OCI-LY1 (cell line): Measurements from ENCODE around the gene PARD3.

Experiments
- H2AFZ ChIP-seq: fragments of 200-600 bp; sonication (generic), shearing (Covaris generic); 2 replicates; pipeline ENCODE4 v1.6.0; 2014; ENCODE audit warnings: antibody characterized with exemption, mild to moderate bottlenecking, low read length
- H3F3A ChIP-seq: fragments of 200-600 bp; sonication (generic), shearing (Covaris generic); 2 replicates; pipeline ENCODE4 v1.6.0; 2014; ENCODE audit warnings: mild to moderate bottlenecking, antibody characterized with exemption, low read length, moderate library complexity; ENCODE audit not compliant: insufficient read depth
- H3K27ac ChIP-seq: fragments of 200-600 bp; sonication (generic); 2 replicates; pipeline ENCODE4 v1.5.1; 2014; ENCODE audit warnings: low read length, mixed run types, mild to moderate bottlenecking, low read depth; ENCODE audit not compliant: poor library complexity, severe bottlenecking
- H3K27me3 ChIP-seq: fragments of 200-600 bp; sonication (generic); 2 replicates; pipeline ENCODE4 v1.6.0; 2014; ENCODE audit warnings: antibody characterized with exemption, mild to moderate bottlenecking, low read length, moderate library complexity; ENCODE audit not compliant: insufficient read depth
- H3K36me3 ChIP-seq: fragments of 200-600 bp; sonication (generic); 2 replicates; pipeline ENCODE4 v1.6.1; 2014; ENCODE audit warnings: mild to moderate bottlenecking, antibody characterized with exemption, low read length, moderate library complexity, mixed read lengths; ENCODE audit not compliant: insufficient read depth
- H3K4me1 ChIP-seq: fragments of 200-600 bp; sonication (generic); 2 replicates; pipeline ENCODE4 v1.5.1; 2014; ENCODE audit warnings: mild to moderate bottlenecking, low read length, moderate library complexity; ENCODE audit not compliant: insufficient read depth, severe bottlenecking
- H3K4me2 ChIP-seq: fragments of 200-600 bp; sonication (generic), shearing (Covaris generic); 2 replicates; pipeline ENCODE4 v1.6.1; 2014; ENCODE audit warnings: low read length
- H3K4me3 ChIP-seq: fragments of 200-600 bp; sonication (generic); 2 replicates; pipeline ENCODE4 v1.5.1; 2014; ENCODE audit warnings: low read length, low read depth, mild to moderate bottlenecking, mixed read lengths; ENCODE audit not compliant: poor library complexity, severe bottlenecking
- H3K79me2 ChIP-seq: fragments of 200-600 bp; shearing (Covaris generic); 2 replicates; pipeline ENCODE4 v1.6.1; 2016; ENCODE audit warnings: mixed run types, low read length, mixed read lengths; ENCODE audit not compliant: insufficient read depth
- H3K9ac ChIP-seq: fragments of 200-600 bp; sonication (generic), shearing (Covaris generic); 2 replicates; pipeline ENCODE4 v1.6.1; 2014; ENCODE audit warnings: mild to moderate bottlenecking, low read length, mixed read lengths
- H3K9me2 ChIP-seq: fragments of 200-600 bp; sonication (generic), shearing (Covaris generic); 2 replicates; pipeline ENCODE4 v1.6.1; 2014; ENCODE audit warnings: low read depth, mild to moderate bottlenecking, low read length, mixed read lengths
- H3K9me3 ChIP-seq: fragments of 200-600 bp; shearing (Covaris generic); 2 replicates; pipeline ENCODE4 v1.6.1; 2014; ENCODE audit warnings: low read length, mixed read lengths
- H4K20me1 ChIP-seq: fragments of 200-600 bp; sonication (generic), shearing (Covaris generic); 2 replicates; pipeline ENCODE4 v1.6.0; 2016; ENCODE audit warnings: mild to moderate bottlenecking, low read length; ENCODE audit not compliant: insufficient read depth
- CTCF ChIP-seq: fragments of 200-600 bp; sonication (generic), shearing (Covaris generic); IDR thresholded peaks from 2 replicates; pipeline ENCODE4 v1.5.1; 2017; ENCODE audit warnings: mild to moderate bottlenecking, antibody characterized with exemption, low read length, moderate library complexity, mixed read lengths
- EZH2 ChIP-seq: fragments of 200-600 bp; sonication (generic), shearing (Covaris generic); IDR thresholded peaks from 2 replicates; pipeline ENCODE4 v1.8.0; 2017; ENCODE audit warnings: borderline replicate concordance, mixed run types, mild to moderate bottlenecking, antibody characterized with exemption, low read length, moderate library complexity, mixed read lengths

The PARD3 gene

GRCh38 chr10:34464000-34464399 is 351.1 kb downstream of the PARD3 start:
- Histone ChIP-seq H3K9me3 (no peaks in the 10 kb centered on the region), H4K20me1 (no peaks in the 10 kb centered on the region), H3K4me1 (no peaks in the 10 kb centered on the region), H3K79me2 (no peaks in the 10 kb centered on the region), H3K9me2 (no peaks in the 10 kb centered on the region), H3K9ac (no peak overlapping the region), H3F3A (no peaks in the 10 kb centered on the region; the same call in 1 of the 2 replicates), H3K27me3 (no peaks in the 10 kb centered on the region), H3K27ac (no peak overlapping the region), H3K4me3 (no peak overlapping the region), H3K4me2 (no peak overlapping the region), H3K36me3 (no peaks in the 10 kb centered on the region), H2AFZ (no peak overlapping the region)
- TF ChIP-seq CTCF: no peak
- TF ChIP-seq EZH2: no peak

DNA sequence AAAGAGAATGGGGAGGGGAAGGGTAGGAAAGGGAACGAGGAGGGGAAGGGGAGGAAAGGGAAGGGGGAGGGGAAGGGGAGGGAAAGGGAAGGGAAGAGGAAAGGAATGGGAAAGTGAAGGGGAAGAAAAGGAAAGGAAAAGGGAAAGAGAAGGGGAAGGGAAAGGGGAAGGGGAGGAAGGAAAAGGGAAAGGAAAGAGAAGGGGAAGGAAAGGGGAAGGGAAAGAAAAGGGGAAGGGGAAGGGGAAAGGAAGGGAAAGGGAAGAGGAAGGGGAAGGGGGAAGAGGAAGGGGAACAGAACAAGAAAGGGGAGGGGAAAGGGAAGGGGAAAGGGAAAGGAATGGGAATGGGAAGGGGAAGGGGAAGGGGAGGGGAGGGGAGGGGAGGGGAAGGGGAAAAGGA is 352.1 kb downstream of the PARD3 start:
- H3K79me2 ChIP-seq: no peaks in the 10 kb centered on the region
- no peaks in the 10 kb centered on the region for H4K20me1 ChIP-seq
- no peak overlapping the region for H3K4me3 ChIP-seq
- no peaks in the 10 kb centered on the region; the same call in 1 of the 2 replicates for H3F3A ChIP-seq
- H3K9me3 ChIP-seq: no peaks in the 10 kb centered on the region
- H3K27me3 ChIP-seq: no peaks in the 10 kb centered on the region
- no peak overlapping the region for H2AFZ ChIP-seq
- H3K4me2 ChIP-seq: no peak overlapping the region
- H3K9ac ChIP-seq: no peak overlapping the region
- no peaks in the 10 kb centered on the region for H3K9me2 ChIP-seq
- H3K36me3 ChIP-seq: no peaks in the 10 kb centered on the region
- TF ChIP-seq CTCF (no peak), EZH2 (no peak)
- no peak overlapping the region for H3K27ac ChIP-seq
- H3K4me1 ChIP-seq: no peaks in the 10 kb centered on the region

GRCh38 chr10:34462056-34462455 is 353.0 kb downstream of the PARD3 start:
- Histone ChIP-seq H3K9me2 (no peaks in the 10 kb centered on the region), H3K27me3 (no peaks in the 10 kb centered on the region)

More at GRCh38 chr10:34462056-34462455, 353.0 kb downstream of the PARD3 start:
- H3K4me3 ChIP-seq: no peak overlapping the region
- no peaks in the 10 kb centered on the region for H3K36me3 ChIP-seq
- H3F3A ChIP-seq: no peaks in the 10 kb centered on the region; the same call in 1 of the 2 replicates
- no peaks in the 10 kb centered on the region for H4K20me1 ChIP-seq
- no peaks in the 10 kb centered on the region for H3K4me1 ChIP-seq
- H3K4me2 ChIP-seq: no peak overlapping the region
- H2AFZ ChIP-seq: no peak overlapping the region
- H3K27ac ChIP-seq: no peak overlapping the region
- TF ChIP-seq CTCF (no peak), EZH2 (no peak)
- no peak overlapping the region for H3K9ac ChIP-seq
- H3K79me2 ChIP-seq: no peaks in the 10 kb centered on the region
- H3K9me3 ChIP-seq: no peaks in the 10 kb centered on the region
